ENCODE measurements around the gene CFAP251.
"Not testable (repeated sequence)": the region's sequence is repeated elsewhere in the genome, so short reads cannot be mapped to it uniquely, and the experiment has no call there.

The CFAP251 gene

DNA sequence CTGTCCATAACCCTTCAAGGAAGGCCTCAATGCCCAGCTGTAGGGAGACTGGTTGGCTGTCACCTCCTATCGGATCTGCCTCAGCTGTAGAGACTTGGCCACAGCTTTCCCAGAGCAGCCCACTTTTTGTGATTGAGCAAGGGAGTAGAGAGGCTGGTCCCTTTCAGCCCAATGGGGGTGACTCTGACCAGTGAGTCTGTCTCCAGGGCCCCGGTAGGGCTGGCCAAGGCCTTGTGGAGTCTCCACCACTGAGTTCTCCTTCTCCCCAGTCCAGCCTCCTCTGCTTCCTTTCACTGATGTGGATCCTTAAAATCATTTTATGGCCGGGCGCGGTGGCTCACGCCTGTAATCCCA is 45.2 kb upstream of the CFAP251 start:
- Histone ChIP-seq H3K27ac (ENCODE audit: low read depth, low read length) (no peak overlapping the region), H3K4ac (ENCODE audit: low read depth, low read length) (no peak overlapping the region), H2BK120ac (ENCODE audit: insufficient read depth, low read length, poor library complexity) (no peak overlapping the region), H3K4me3 (ENCODE audit: low read depth, low read length) (no peak overlapping the region), H3K79me2 (ENCODE audit: control insufficient read depth, insufficient read depth, low read length, poor library complexity) (no peaks in the 10 kb centered on the region), H4K8ac (ENCODE audit: low read depth, low read length) (no peak overlapping the region), H3K9me3 (ENCODE audit: insufficient read depth, low read depth, low read length) (no peaks in the 10 kb centered on the region), H2BK12ac (ENCODE audit: low read length) (no peak overlapping the region), H4K12ac (ENCODE audit: low read depth, low read length) (no peak overlapping the region), H3K79me1 (ENCODE audit: low read length) (no peaks in the 10 kb centered on the region), H2AK5ac (ENCODE audit: low read length) (no peak overlapping the region), H3K27me3 (ENCODE audit: insufficient read depth, low read length) (no peaks in the 10 kb centered on the region), H3K18ac (ENCODE audit: low read length) (no peak overlapping the region), H4K91ac (ENCODE audit: low read depth, low read length) (no peak overlapping the region), H3K23ac (ENCODE audit: low read length) (no peak overlapping the region), H3K9ac (ENCODE audit: low read length) (no peak overlapping the region), H3K4me2 (ENCODE audit: low read length) (no peak overlapping the region), H3K4me1 (ENCODE audit: control insufficient read depth in 1 of 2, insufficient read depth in 2 of 2, low read length in 2 of 2) (peaks cover 0 to 2% of the 10 kb centered on the region in 2 experiments), H3K14ac (ENCODE audit: low read length) (no peak overlapping the region), H3K36me3 (ENCODE audit: control insufficient read depth in 1 of 2, insufficient read depth in 2 of 2, low read length in 2 of 2) (no peaks in the 10 kb centered on the region), H2AFZ (ENCODE audit: insufficient read depth, low read length, poor library complexity) (no peak overlapping the region), H2BK5ac (ENCODE audit: low read depth, low read length, poor library complexity) (no peak overlapping the region)
- no CpG with 5 or more reads among the region's 6 CpGs for WGBS (ENCODE audit: extremely low coverage, insufficient coverage, insufficient read length)
- DNase-seq: no peak

DNA sequence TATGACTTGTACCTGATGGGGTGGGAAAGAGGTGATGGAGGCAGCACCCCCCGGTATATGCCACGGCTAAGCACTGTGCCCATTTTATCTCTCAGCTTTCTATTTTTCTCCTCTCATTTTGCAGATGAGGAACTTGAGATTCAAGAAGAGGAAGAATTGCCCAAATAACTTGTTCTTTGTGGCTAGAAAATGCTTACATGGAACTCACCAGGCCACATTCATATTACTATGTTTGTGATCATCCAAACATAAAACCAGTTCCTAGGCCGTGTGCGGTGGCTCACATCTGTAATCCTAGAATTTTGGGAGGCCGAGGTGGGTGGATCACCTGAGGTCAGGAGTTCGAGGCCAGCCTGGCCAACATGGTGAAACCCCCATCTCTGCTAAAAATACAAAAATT is 44.3 kb upstream of the CFAP251 start:
- Histone ChIP-seq H3K4me1 (ENCODE audit: control insufficient read depth in 1 of 2, insufficient read depth in 2 of 2, low read length in 2 of 2) (peaks cover 0 to 2% of the 10 kb centered on the region in 2 experiments), H3K79me1 (ENCODE audit: low read length) (no peaks in the 10 kb centered on the region), H4K8ac (ENCODE audit: low read depth, low read length) (no peak overlapping the region), H3K23ac (ENCODE audit: low read length) (no peak overlapping the region), H4K12ac (ENCODE audit: low read depth, low read length) (no peak overlapping the region), H3K27me3 (ENCODE audit: insufficient read depth, low read length) (no peaks in the 10 kb centered on the region), H3K79me2 (ENCODE audit: control insufficient read depth, insufficient read depth, low read length, poor library complexity) (no peaks in the 10 kb centered on the region), H3K27ac (ENCODE audit: low read depth, low read length) (no peak overlapping the region), H2BK120ac (ENCODE audit: insufficient read depth, low read length, poor library complexity) (no peak overlapping the region), H2BK5ac (ENCODE audit: low read depth, low read length, poor library complexity) (no peak overlapping the region), H3K4ac (ENCODE audit: low read depth, low read length) (no peak overlapping the region), H3K4me2 (ENCODE audit: low read length) (no peak overlapping the region), H2AK5ac (ENCODE audit: low read length) (no peak overlapping the region), H2AFZ (ENCODE audit: insufficient read depth, low read length, poor library complexity) (no peak overlapping the region), H4K91ac (ENCODE audit: low read depth, low read length) (no peak overlapping the region), H3K36me3 (ENCODE audit: control insufficient read depth in 1 of 2, insufficient read depth in 2 of 2, low read length in 2 of 2) (no peaks in the 10 kb centered on the region), H3K9me3 (ENCODE audit: insufficient read depth, low read depth, low read length) (no peaks in the 10 kb centered on the region), H3K9ac (ENCODE audit: low read length) (no peak overlapping the region), H3K14ac (ENCODE audit: low read length) (no peak overlapping the region), H3K4me3 (ENCODE audit: low read depth, low read length) (no peak overlapping the region), H2BK12ac (ENCODE audit: low read length) (no peak overlapping the region), H3K18ac (ENCODE audit: low read length) (no peak overlapping the region)
- no CpG with 5 or more reads among the region's 6 CpGs for WGBS (ENCODE audit: extremely low coverage, insufficient coverage, insufficient read length)
- DNase-seq: no peak

DNA sequence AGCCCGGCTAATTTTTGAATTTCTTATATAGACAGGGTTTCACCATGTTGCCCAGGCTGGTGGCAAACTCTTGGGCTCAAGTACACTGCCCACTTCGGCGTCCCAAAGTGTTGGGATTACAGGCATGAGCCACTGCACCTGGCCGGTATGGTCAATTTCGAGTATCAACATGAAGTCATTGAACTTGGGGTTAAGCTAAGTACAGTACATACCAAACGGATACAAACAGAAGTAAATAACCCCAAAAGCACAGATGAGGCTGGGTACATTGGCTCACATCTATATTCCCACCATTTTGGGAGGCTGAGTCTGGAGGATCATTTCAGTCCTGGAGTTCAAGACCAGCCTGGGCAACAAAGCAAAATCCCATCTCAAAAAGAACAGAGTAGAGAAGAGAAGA is 42.8 kb upstream of the CFAP251 start:
- no peaks in the 10 kb centered on the region for H3K36me3 ChIP-seq (ENCODE audit: control insufficient read depth in 1 of 2, insufficient read depth in 2 of 2, low read length in 2 of 2)
- H3K4ac ChIP-seq (ENCODE audit: low read depth, low read length): no peak overlapping the region
- H3K27me3 ChIP-seq (ENCODE audit: insufficient read depth, low read length): no peaks in the 10 kb centered on the region
- H4K8ac ChIP-seq (ENCODE audit: low read depth, low read length): no peak overlapping the region
- H3K23ac ChIP-seq (ENCODE audit: low read length): no peak overlapping the region
- H4K91ac ChIP-seq (ENCODE audit: low read depth, low read length): peak overlapping the region; percentile 24
- no peak overlapping the region for H3K4me2 ChIP-seq (ENCODE audit: low read length)
- no peak overlapping the region for H2AFZ ChIP-seq (ENCODE audit: insufficient read depth, low read length, poor library complexity)
- H3K79me1 ChIP-seq (ENCODE audit: low read length): no peaks in the 10 kb centered on the region
- H2BK120ac ChIP-seq (ENCODE audit: insufficient read depth, low read length, poor library complexity): no peak overlapping the region
- H2BK5ac ChIP-seq (ENCODE audit: low read depth, low read length, poor library complexity): no peak overlapping the region
- H3K18ac ChIP-seq (ENCODE audit: low read length): no peak overlapping the region
- H3K14ac ChIP-seq (ENCODE audit: low read length): no peak overlapping the region
- no peaks in the 10 kb centered on the region for H3K9me3 ChIP-seq (ENCODE audit: insufficient read depth, low read depth, low read length)
- H3K4me1 ChIP-seq (ENCODE audit: control insufficient read depth in 1 of 2, insufficient read depth in 2 of 2, low read length in 2 of 2): peaks cover 0 to 2% of the 10 kb centered on the region in 2 experiments
- no peak overlapping the region for H2BK12ac ChIP-seq (ENCODE audit: low read length)
- H3K9ac ChIP-seq (ENCODE audit: low read length): no peak overlapping the region
- H3K27ac ChIP-seq (ENCODE audit: low read depth, low read length): no peak overlapping the region
- no peak for DNase-seq
- H2AK5ac ChIP-seq (ENCODE audit: low read length): no peak overlapping the region
- no peaks in the 10 kb centered on the region for H3K79me2 ChIP-seq (ENCODE audit: control insufficient read depth, insufficient read depth, low read length, poor library complexity)
- no peak overlapping the region for H3K4me3 ChIP-seq (ENCODE audit: low read depth, low read length)
- no CpG with 5 or more reads among the region's 6 CpGs for WGBS (ENCODE audit: extremely low coverage, insufficient coverage, insufficient read length)
- no peak overlapping the region for H4K12ac ChIP-seq (ENCODE audit: low read depth, low read length)

DNA sequence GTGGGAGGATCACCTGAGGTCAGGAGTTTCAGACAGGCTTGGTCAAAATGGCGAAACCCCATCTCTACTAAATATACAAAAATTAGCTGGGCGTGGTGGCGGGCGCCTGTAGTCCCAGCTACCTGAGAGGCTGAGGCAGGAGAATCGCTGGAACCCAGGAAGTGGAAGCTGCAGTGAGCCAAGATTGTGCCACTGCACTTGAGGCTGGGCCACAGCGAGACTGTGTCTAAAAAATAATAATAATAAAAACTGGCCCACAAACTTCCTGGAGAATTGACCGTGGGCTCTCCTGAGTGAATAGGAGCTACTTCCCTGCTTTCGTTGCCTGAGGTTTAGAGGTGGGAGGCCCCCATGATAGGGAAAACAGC is 42.3 kb upstream of the CFAP251 start:
- H4K91ac ChIP-seq (ENCODE audit: low read depth, low read length): peak overlapping the region; percentile 24
- H3K18ac ChIP-seq (ENCODE audit: low read length); H2BK120ac ChIP-seq (ENCODE audit: insufficient read depth, low read length, poor library complexity); H2BK12ac ChIP-seq (ENCODE audit: low read length); H3K23ac ChIP-seq (ENCODE audit: low read length); H2BK5ac ChIP-seq (ENCODE audit: low read depth, low read length, poor library complexity); H3K4me2 ChIP-seq (ENCODE audit: low read length); H3K4me3 ChIP-seq (ENCODE audit: low read depth, low read length); H3K36me3 ChIP-seq (ENCODE audit: control insufficient read depth in 1 of 2, insufficient read depth in 2 of 2, low read length in 2 of 2); H3K9ac ChIP-seq (ENCODE audit: low read length); H3K79me1 ChIP-seq (ENCODE audit: low read length); H3K4me1 ChIP-seq (ENCODE audit: control insufficient read depth in 1 of 2, insufficient read depth in 2 of 2, low read length in 2 of 2); H2AK5ac ChIP-seq (ENCODE audit: low read length); H3K27ac ChIP-seq (ENCODE audit: low read depth, low read length); H2AFZ ChIP-seq (ENCODE audit: insufficient read depth, low read length, poor library complexity); H3K4ac ChIP-seq (ENCODE audit: low read depth, low read length); H3K9me3 ChIP-seq (ENCODE audit: insufficient read depth, low read depth, low read length); H3K14ac ChIP-seq (ENCODE audit: low read length); H3K79me2 ChIP-seq (ENCODE audit: control insufficient read depth, insufficient read depth, low read length, poor library complexity); H4K8ac ChIP-seq (ENCODE audit: low read depth, low read length); H3K27me3 ChIP-seq (ENCODE audit: insufficient read depth, low read length); DNase-seq; H4K12ac ChIP-seq (ENCODE audit: low read depth, low read length): not testable (repeated sequence)
- no CpG with 5 or more reads among the region's 8 CpGs for WGBS (ENCODE audit: extremely low coverage, insufficient coverage, insufficient read length)

DNA sequence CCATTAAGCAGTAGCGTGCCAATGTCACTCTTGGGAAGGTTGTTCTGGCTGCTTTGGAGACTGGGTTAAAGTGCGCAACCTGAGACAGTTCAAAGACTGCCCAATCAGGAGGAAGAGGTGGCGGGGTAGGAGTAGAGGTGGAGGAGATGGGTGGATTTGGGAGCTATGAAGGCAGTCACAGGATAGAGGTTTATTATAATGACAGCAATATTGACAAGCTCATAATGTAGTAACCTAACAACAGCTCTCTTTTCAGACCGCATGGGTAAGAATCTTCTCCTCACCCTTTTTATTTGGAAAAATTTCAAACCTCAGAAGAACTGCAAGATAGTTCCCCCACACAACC is 35.1 kb upstream of the CFAP251 start:
- Histone ChIP-seq H4K12ac (ENCODE audit: low read depth, low read length) (no peak overlapping the region), H3K4ac (ENCODE audit: low read depth, low read length) (no peak overlapping the region), H3K4me2 (ENCODE audit: low read length) (no peak overlapping the region), H3K14ac (ENCODE audit: low read length) (no peak overlapping the region), H2AK5ac (ENCODE audit: low read length) (no peak overlapping the region), H4K8ac (ENCODE audit: low read depth, low read length) (no peak overlapping the region), H3K36me3 (ENCODE audit: control insufficient read depth in 1 of 2, insufficient read depth in 2 of 2, low read length in 2 of 2) (no peaks in the 10 kb centered on the region), H3K27me3 (ENCODE audit: insufficient read depth, low read length) (no peaks in the 10 kb centered on the region), H3K9ac (ENCODE audit: low read length) (no peak overlapping the region), H3K9me3 (ENCODE audit: insufficient read depth, low read depth, low read length) (no peaks in the 10 kb centered on the region), H3K4me1 (ENCODE audit: control insufficient read depth in 1 of 2, insufficient read depth in 2 of 2, low read length in 2 of 2) (peaks cover 2 to 3% of the 10 kb centered on the region in 2 experiments), H3K4me3 (ENCODE audit: low read depth, low read length) (no peak overlapping the region), H2AFZ (ENCODE audit: insufficient read depth, low read length, poor library complexity) (no peak overlapping the region), H2BK12ac (ENCODE audit: low read length) (no peak overlapping the region), H3K79me1 (ENCODE audit: low read length) (peaks cover 2% of the 10 kb centered on the region), H4K91ac (ENCODE audit: low read depth, low read length) (no peak overlapping the region), H2BK5ac (ENCODE audit: low read depth, low read length, poor library complexity) (no peak overlapping the region), H3K23ac (ENCODE audit: low read length) (no peak overlapping the region), H2BK120ac (ENCODE audit: insufficient read depth, low read length, poor library complexity) (no peak overlapping the region), H3K18ac (ENCODE audit: low read length) (no peak overlapping the region), H3K27ac (ENCODE audit: low read depth, low read length) (no peak overlapping the region), H3K79me2 (ENCODE audit: control insufficient read depth, insufficient read depth, low read length, poor library complexity) (no peaks in the 10 kb centered on the region)
- WGBS (ENCODE audit: extremely low coverage, insufficient coverage, insufficient read length): no CpG with 5 or more reads among the region's 4 CpGs
- DNase-seq: peak in 1 of 2 donors; percentile 18
